Fibroblast of lung (primary cell): ENCODE results near the gene DNM3. TPM values are rescaled to one million over a fixed set of nuclear protein-coding genes. Genes with fewer than 3 reads are reported as not detected.

ENCODE experiments used
- DNase-seq, 2 donors: peaks; one replicate each; pipeline versions ENCODE4 v3.0.0 to v3.0.0-alpha.2; 2010; ENCODE audit warnings: low read depth in 2 of 2
- H2AFZ ChIP-seq: 2 replicates; pipeline ENCODE4 v1.5.1; 2012; ENCODE audit warnings: low read length, control low read depth, inconsistent platforms
- H3K27ac ChIP-seq: 2 replicates; pipeline ENCODE4 v1.5.1; 2011; ENCODE audit warnings: low read length, control low read depth; ENCODE audit not compliant: insufficient read depth
- H3K27me3 ChIP-seq: 2 replicates; pipeline ENCODE4 v1.5.1; 2011; ENCODE audit warnings: mild to moderate bottlenecking, low read length; ENCODE audit not compliant: control insufficient read depth, insufficient read depth
- H3K36me3 ChIP-seq: 2 replicates; pipeline ENCODE4 v1.5.1; 2011; ENCODE audit warnings: low read length; ENCODE audit not compliant: control insufficient read depth, insufficient read depth
- H3K4me1 ChIP-seq: 2 replicates; pipeline ENCODE4 v1.5.1; 2011; ENCODE audit warnings: low read length; ENCODE audit not compliant: control insufficient read depth, insufficient read depth; ENCODE audit errors: extremely low read depth
- H3K4me2 ChIP-seq: 2 replicates; pipeline ENCODE4 v1.5.1; 2011; ENCODE audit warnings: low read length, control low read depth; ENCODE audit not compliant: insufficient read depth; ENCODE audit errors: extremely low read depth
- H3K4me3 ChIP-seq, 4 experiments: fragments of 200-600 bp in 1 of 4; sonication (generic) in 1 of 4; replicated peaks in 1 of 4; 2 replicates each; pipeline ENCODE4 v1.5.1; 2011 to 2016; ENCODE audit warnings: low read length in 4 of 4, low read depth in 3 of 4, mild to moderate bottlenecking in 3 of 4, control low read depth in 2 of 4, inconsistent platforms in 1 of 4, mixed read lengths in 1 of 4; ENCODE audit not compliant: insufficient read depth in 1 of 4; ENCODE audit errors: control extremely low read depth in 1 of 4
- H3K79me2 ChIP-seq: 2 replicates; pipeline ENCODE4 v1.5.1; 2012; ENCODE audit warnings: mild to moderate bottlenecking, low read length, inconsistent platforms; ENCODE audit not compliant: control insufficient read depth, insufficient read depth
- H3K9ac ChIP-seq: 2 replicates; pipeline ENCODE4 v1.5.1; 2011; ENCODE audit warnings: mild to moderate bottlenecking, low read length, control low read depth; ENCODE audit not compliant: insufficient read depth
- H3K9me3 ChIP-seq: 2 replicates; pipeline ENCODE4 v1.5.1; 2012; ENCODE audit warnings: low read depth, low read length; ENCODE audit not compliant: control insufficient read depth, insufficient read depth
- H4K20me1 ChIP-seq: 2 replicates; pipeline ENCODE4 v1.5.1; 2011; ENCODE audit warnings: low read length; ENCODE audit not compliant: control insufficient read depth, insufficient read depth; ENCODE audit errors: extremely low read depth
- EZH2 ChIP-seq: IDR thresholded peaks from 2 replicates; pipeline ENCODE4 v1.5.1; 2012; ENCODE audit warnings: low read length, control low read depth, mild to moderate bottlenecking; ENCODE audit errors: missing control alignments
- polyA plus RNA-seq, 2 donors: library from polyadenylated mRNA; depleted of rRNA in 1 of 2; stranded (reverse) in 1 of 2; unstranded in 1 of 2; fragments of >200 nt; gene quantifications; 2 replicates each; pipeline ENCODE4 v1.2.1, GENCODE V29; 2011 to 2012; ENCODE audit warnings: missing spikeins in 1 of 2
- total RNA-seq: library from RNA; depleted of rRNA; stranded (reverse); fragments of >200 nt; gene quantifications from 2 replicates; pipeline ENCODE4 v1.2.1, GENCODE V29; 2014
- TF ChIP-seq, protein P1 (sequence below), 2 donors: IDR thresholded peaks in 1 of 2; conservative IDR thresholded peaks in 1 of 2; 1 replicate in 1 of 2; 2 replicates in 1 of 2; pipeline ENCODE4 v1.5.1; 2011 to 2012; ENCODE audit warnings: low read length in 2 of 2, control low read depth in 1 of 2, inconsistent platforms in 1 of 2, low read depth in 1 of 2, mild to moderate bottlenecking in 1 of 2

The DNM3 gene
- total and polyA plus RNA-seq, 2 donors (not counting 1 experiment from before 2014, with no cell fraction given), result 1.6 to 3.6 TPM

DNA sequence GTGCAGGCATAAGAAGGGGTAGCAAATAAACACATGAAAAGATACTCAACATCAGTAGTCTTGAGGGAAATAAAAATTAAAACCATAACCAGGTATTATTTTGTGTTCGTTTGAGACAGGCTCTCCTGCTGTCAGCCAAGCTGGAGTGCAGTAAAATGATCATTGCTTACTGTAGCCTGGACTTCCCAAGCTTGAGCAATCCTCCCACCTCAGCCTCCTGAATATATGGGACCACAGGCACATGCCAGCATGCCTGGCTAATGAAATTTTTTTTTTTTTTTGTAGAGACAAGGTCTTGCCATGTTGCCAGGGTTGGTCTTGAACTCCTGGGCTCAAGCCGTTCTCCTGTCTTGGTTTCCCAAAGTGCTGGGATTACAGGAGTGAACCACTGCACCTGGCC, 108.0 kb downstream of the DNM3 start:
- Histone ChIP-seq H3K9me3 (no peaks in the 10 kb centered on the region), H3K27ac (no peak overlapping the region), H3K79me2 (no peaks in the 10 kb centered on the region), H2AFZ (no peak overlapping the region), H3K4me1 (no peaks in the 10 kb centered on the region), H3K4me3 (no peak overlapping the region), H4K20me1 (no peaks in the 10 kb centered on the region), H3K36me3 (no peaks in the 10 kb centered on the region), H3K4me2 (no peak overlapping the region), H3K27me3 (no peaks in the 10 kb centered on the region), H3K9ac (no peak overlapping the region)
- no peak for TF ChIP-seq EZH2
- TF ChIP-seq, protein P1, sequence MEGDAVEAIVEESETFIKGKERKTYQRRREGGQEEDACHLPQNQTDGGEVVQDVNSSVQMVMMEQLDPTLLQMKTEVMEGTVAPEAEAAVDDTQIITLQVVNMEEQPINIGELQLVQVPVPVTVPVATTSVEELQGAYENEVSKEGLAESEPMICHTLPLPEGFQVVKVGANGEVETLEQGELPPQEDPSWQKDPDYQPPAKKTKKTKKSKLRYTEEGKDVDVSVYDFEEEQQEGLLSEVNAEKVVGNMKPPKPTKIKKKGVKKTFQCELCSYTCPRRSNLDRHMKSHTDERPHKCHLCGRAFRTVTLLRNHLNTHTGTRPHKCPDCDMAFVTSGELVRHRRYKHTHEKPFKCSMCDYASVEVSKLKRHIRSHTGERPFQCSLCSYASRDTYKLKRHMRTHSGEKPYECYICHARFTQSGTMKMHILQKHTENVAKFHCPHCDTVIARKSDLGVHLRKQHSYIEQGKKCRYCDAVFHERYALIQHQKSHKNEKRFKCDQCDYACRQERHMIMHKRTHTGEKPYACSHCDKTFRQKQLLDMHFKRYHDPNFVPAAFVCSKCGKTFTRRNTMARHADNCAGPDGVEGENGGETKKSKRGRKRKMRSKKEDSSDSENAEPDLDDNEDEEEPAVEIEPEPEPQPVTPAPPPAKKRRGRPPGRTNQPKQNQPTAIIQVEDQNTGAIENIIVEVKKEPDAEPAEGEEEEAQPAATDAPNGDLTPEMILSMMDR (conservative IDR thresholded peaks at IDR 0.05 in 1 of 2, IDR thresholded peaks at IDR 0.05 in 1 of 2; ENCODE audit: low read depth in 1 of 2, low read length in 2 of 2), result no peak
- no peak for DNase-seq

DNA sequence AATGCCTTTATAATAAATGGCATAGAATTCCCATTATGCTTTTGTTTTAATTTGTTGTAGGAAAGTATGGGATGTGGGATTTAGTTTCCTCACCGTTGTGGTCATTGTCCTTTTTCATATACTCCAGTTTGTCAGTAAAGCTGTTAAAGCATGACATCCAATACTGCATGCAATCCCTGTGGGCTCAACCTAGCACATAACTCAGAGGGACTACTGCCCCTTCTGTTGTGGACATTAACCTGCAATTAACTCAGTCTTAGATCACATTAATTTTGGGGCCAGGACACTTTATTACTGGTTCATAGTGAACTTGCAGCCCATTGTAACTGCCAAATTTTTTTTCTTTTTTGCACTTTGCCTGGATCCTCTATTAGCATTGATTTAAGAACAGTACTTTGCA, 112.5 kb downstream of the DNM3 start:
- H3K79me2 ChIP-seq, result no peaks in the 10 kb centered on the region
- TF ChIP-seq, protein P1 (conservative IDR thresholded peaks at IDR 0.05 in 1 of 2, IDR thresholded peaks at IDR 0.05 in 1 of 2; ENCODE audit: low read depth in 1 of 2, low read length in 2 of 2), result no peak
- no peak for TF ChIP-seq EZH2
- H3K4me3 ChIP-seq, result no peak overlapping the region
- H3K9ac ChIP-seq, result no peak overlapping the region
- H3K4me1 ChIP-seq, result no peaks in the 10 kb centered on the region
- H3K27ac ChIP-seq, result no peak overlapping the region
- H3K27me3 ChIP-seq, result no peaks in the 10 kb centered on the region
- no peaks in the 10 kb centered on the region for H3K36me3 ChIP-seq
- no peak overlapping the region for H3K4me2 ChIP-seq
- H2AFZ ChIP-seq, result no peak overlapping the region
- no peaks in the 10 kb centered on the region for H4K20me1 ChIP-seq
- DNase-seq, result no peak
- no peaks in the 10 kb centered on the region for H3K9me3 ChIP-seq

DNA sequence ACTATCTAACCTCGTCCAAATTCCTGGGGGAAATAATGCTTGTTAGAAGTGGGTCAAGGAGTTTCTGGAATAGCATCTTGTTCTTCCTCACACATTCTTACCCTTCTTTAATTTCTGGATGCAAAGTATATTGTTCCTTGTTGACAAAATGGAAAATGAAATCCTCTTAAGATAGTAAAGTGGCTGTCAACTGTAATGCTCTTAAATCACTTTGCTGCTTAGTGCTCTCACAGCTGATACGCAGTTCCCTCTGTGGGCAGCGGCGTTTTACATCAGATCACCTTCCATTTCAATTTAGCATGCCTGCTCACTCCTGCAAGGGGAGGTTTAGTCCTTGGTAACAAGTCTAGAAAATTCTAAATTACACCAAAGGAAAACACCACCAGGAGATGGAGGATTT, 113.1 kb downstream of the DNM3 start:
- Histone ChIP-seq H3K4me1 (no peaks in the 10 kb centered on the region), H3K36me3 (no peaks in the 10 kb centered on the region), H3K27ac (no peak overlapping the region), H3K79me2 (no peaks in the 10 kb centered on the region), H3K4me3 (no peak overlapping the region), H4K20me1 (no peaks in the 10 kb centered on the region), H3K4me2 (no peak overlapping the region), H3K27me3 (no peaks in the 10 kb centered on the region), H3K9me3 (no peaks in the 10 kb centered on the region), H3K9ac (no peak overlapping the region), H2AFZ (no peak overlapping the region)
- no peak for TF ChIP-seq EZH2
- TF ChIP-seq, protein P1 (conservative IDR thresholded peaks at IDR 0.05 in 1 of 2, IDR thresholded peaks at IDR 0.05 in 1 of 2; ENCODE audit: low read depth in 1 of 2, low read length in 2 of 2), result no peak
- DNase-seq, result no peak
